NCI-H1105 (cell line): Measurements from ENCODE around the gene DNAH12.
"Not testable (repeated sequence)": the region's sequence is repeated elsewhere in the genome, so short reads cannot be mapped to it uniquely, and the experiment has no call there.

Experiments used
- DNase-seq: peaks from one replicate; lab custom pipeline; 2025; lab: John Stamatoyannopoulos, UW

DNAH12 gene

GRCh38 chr3:57518276-57518915 lies 25.7 kb downstream of the DNAH12 start:
- no peak for DNase-seq

- DNase-seq, result no peak
These were observed 32.0 kb downstream of the DNAH12 start for GRCh38 chr3:57512166-57512565.

GRCh38 chr3:57505901-57506300 lies 38.2 kb downstream of the DNAH12 start:
- DNase-seq, result no peak

GRCh38 chr3:57500506-57500905 lies 43.6 kb downstream of the DNAH12 start:
- no peak for DNase-seq

GRCh38 chr3:57497904-57498303 lies 46.2 kb downstream of the DNAH12 start:
- no peak for DNase-seq

GRCh38 chr3:57484563-57484962 lies 59.6 kb downstream of the DNAH12 start:
- no peak for DNase-seq

GRCh38 chr3:57477193-57477592 lies 67.0 kb downstream of the DNAH12 start:
- not testable (repeated sequence) for DNase-seq

GRCh38 chr3:57464801-57465200 lies 79.3 kb downstream of the DNAH12 start:
- DNase-seq, result no peak

- no peak for DNase-seq
These were observed 80.1 kb downstream of the DNAH12 start for GRCh38 chr3:57464011-57464410.

- no peak for DNase-seq
These were observed 92.8 kb downstream of the DNAH12 start for GRCh38 chr3:57451150-57451846.

GRCh38 chr3:57449276-57449847 lies 94.8 kb downstream of the DNAH12 start:
- DNase-seq, result not testable (repeated sequence)

- not testable (repeated sequence) for DNase-seq
These were observed 95.7 kb downstream of the DNAH12 start for GRCh38 chr3:57448489-57448888.

GRCh38 chr3:57446318-57446841 lies 97.8 kb downstream of the DNAH12 start:
- no peak for DNase-seq

GRCh38 chr3:57444469-57444868 lies 99.7 kb downstream of the DNAH12 start:
- DNase-seq, result no peak

GRCh38 chr3:57440144-57440543 lies 104.0 kb downstream of the DNAH12 start:
- not testable (repeated sequence) for DNase-seq

- not testable (repeated sequence) for DNase-seq
These were observed 105.7 kb downstream of the DNAH12 start for GRCh38 chr3:57438460-57438859.

GRCh38 chr3:57436195-57436761 lies 107.9 kb downstream of the DNAH12 start:
- DNase-seq, result no peak

GRCh38 chr3:57434041-57434440 lies 110.1 kb downstream of the DNAH12 start:
- DNase-seq, result no peak

- no peak for DNase-seq
These were observed 120.8 kb downstream of the DNAH12 start for GRCh38 chr3:57423335-57423734.

- DNase-seq, result no peak
These were observed 122.8 kb downstream of the DNAH12 start for GRCh38 chr3:57421336-57421735.

- no peak for DNase-seq
These were observed 124.1 kb downstream of the DNAH12 start for GRCh38 chr3:57420001-57420400.

GRCh38 chr3:57411715-57412114 lies 132.4 kb downstream of the DNAH12 start:
- no peak for DNase-seq

- no peak for DNase-seq
These were observed 134.7 kb downstream of the DNAH12 start for GRCh38 chr3:57409471-57409870.
